GM06990 (cell line): Measurements from ENCODE around the gene QPRT.
"Not testable (repeated sequence)": the region's sequence is repeated elsewhere in the genome, so short reads cannot be mapped to it uniquely, and the experiment has no call there.

Source experiments
- DNase-seq: peaks from one replicate; pipeline ENCODE4 v3.0.0-alpha.2; 2011; ENCODE audit not compliant: insufficient read length; ENCODE audit errors: extremely low read depth
- H3K27me3 ChIP-seq: replicated peaks from 2 replicates; pipeline ENCODE4 v1.6.0; 2011; ENCODE audit warnings: low read length; ENCODE audit not compliant: control insufficient read depth, insufficient read depth
- H3K36me3 ChIP-seq: 2 replicates; pipeline ENCODE4 v1.5.1; 2011; ENCODE audit warnings: low read length; ENCODE audit not compliant: control insufficient read depth, insufficient read depth
- H3K4me3 ChIP-seq: replicated peaks from 2 replicates; pipeline ENCODE4 v1.5.1; 2011; ENCODE audit warnings: low read depth, mild to moderate bottlenecking, control low read depth, low read length
- TF ChIP-seq, protein P1 (sequence below): IDR thresholded peaks from 2 replicates; pipeline ENCODE4 v1.5.1; 2011; ENCODE audit warnings: low read length, control low read depth, mild to moderate bottlenecking, inconsistent platforms; ENCODE audit not compliant: insufficient read depth, poor library complexity, severe bottlenecking

Gene QPRT

DNA sequence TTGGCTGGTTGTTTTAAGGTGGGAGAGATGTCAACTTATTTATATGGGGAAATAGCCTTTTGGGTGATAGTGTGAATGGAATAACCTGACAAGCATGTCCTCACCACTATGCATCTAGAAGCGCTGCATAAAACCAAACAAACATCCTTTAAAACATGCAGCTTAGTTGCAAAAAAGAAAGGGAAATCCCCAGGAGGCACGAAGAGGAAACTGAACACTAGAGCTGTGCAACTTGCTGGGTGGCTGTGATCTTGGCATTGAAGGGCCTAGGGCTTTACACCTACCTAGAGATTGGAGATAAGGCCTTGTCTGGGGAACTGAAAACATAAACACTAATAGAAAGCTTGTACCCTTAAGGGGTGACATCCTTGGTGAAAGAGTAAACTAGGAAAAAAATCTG lies 59.5 kb downstream of the QPRT start:
- Histone ChIP-seq H3K4me3 (no peak overlapping the region), H3K27me3 (no peaks in the 10 kb centered on the region), H3K36me3 (peaks cover 2% of the 10 kb centered on the region)
- TF ChIP-seq, protein P1, sequence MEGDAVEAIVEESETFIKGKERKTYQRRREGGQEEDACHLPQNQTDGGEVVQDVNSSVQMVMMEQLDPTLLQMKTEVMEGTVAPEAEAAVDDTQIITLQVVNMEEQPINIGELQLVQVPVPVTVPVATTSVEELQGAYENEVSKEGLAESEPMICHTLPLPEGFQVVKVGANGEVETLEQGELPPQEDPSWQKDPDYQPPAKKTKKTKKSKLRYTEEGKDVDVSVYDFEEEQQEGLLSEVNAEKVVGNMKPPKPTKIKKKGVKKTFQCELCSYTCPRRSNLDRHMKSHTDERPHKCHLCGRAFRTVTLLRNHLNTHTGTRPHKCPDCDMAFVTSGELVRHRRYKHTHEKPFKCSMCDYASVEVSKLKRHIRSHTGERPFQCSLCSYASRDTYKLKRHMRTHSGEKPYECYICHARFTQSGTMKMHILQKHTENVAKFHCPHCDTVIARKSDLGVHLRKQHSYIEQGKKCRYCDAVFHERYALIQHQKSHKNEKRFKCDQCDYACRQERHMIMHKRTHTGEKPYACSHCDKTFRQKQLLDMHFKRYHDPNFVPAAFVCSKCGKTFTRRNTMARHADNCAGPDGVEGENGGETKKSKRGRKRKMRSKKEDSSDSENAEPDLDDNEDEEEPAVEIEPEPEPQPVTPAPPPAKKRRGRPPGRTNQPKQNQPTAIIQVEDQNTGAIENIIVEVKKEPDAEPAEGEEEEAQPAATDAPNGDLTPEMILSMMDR, result no peak
- DNase-seq, result no peak

DNA sequence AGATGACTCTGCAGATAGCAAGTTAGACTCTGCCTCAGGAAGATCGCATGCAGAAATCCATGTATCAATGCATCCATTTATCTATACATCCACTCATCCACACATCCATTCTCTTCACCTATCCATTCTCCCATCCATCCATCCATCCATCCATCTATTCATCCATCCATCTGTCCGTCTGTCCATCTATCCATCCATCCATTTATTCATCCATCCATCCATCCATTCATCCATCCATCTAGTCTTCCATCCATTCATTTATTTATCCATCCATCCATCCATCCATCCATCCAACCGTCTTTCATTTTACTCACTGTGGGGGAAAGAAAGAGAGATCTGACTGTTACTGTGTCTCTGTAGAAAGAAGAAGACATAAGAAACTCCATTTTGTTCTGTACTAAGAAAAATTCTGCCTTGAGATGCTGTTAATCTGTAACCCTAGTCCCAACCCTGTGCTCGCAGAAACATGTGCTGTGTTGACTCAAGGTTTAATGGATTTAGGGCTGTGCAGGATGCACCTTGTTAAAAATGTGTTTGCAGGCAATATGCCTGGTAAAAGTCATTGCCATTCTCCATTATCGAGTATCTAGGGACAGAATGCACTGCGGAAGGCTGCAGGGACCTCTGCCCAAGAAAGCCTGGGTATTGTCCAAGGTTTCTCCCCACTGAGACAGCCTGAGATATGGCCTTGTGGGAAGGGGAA lies 61.1 kb downstream of the QPRT start:
- not testable (repeated sequence) for H3K4me3 ChIP-seq, H3K27me3 ChIP-seq, DNase-seq, H3K36me3 ChIP-seq

DNA sequence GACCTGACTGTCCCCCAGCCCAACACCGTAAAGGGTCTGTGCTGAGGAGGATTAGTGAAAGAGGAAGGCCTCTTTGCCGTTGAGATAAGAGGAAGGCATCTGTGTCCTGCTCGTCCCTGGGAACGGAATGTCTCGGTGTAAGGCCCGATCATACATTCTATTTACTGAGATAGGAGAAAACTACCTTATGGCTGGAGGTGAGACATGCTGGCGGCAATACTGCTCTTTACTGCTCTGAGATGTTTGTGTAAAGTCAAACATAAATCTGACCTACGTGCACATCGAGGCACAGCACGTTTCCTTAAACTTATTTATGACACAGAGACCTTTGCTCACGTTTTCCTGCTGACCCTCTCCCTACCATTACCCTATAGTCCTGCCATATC lies 61.6 kb downstream of the QPRT start:
- not testable (repeated sequence) for H3K27me3 ChIP-seq, DNase-seq, H3K36me3 ChIP-seq, H3K4me3 ChIP-seq

DNA sequence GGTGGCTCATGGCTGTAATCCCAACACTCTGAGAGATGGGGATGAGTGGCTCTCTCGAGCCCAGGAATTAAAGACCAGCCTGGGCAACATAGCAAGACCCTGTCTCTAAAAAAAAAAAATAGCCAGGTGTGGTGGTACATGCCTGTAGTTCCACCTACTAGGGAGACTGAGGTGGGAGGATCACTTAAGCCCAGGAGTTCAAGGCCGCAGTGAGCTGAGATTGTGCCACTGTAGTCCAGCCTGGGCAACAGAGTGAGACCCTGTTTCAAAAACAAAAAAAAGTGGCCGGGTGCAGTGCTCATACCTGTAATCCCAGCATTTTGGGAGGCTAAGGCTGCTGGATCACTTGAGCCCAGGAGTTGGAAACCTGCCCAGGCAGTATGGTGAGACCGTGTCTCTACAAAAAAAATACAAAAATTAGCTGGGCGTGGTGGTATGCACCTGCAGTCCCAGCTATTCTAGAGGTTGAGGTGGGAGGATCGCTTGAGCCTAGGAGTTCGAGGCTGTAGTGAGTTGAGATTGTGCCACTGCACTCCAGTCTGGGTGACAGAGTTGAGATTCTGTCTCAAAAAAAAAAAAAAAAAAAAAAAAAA lies 63.8 kb downstream of the QPRT start:
- DNase-seq, result no peak
- TF ChIP-seq, protein P1, result no peak
- peaks cover 2% of the 10 kb centered on the region for H3K36me3 ChIP-seq
- no peaks in the 10 kb centered on the region for H3K27me3 ChIP-seq
- no peak overlapping the region for H3K4me3 ChIP-seq

DNA sequence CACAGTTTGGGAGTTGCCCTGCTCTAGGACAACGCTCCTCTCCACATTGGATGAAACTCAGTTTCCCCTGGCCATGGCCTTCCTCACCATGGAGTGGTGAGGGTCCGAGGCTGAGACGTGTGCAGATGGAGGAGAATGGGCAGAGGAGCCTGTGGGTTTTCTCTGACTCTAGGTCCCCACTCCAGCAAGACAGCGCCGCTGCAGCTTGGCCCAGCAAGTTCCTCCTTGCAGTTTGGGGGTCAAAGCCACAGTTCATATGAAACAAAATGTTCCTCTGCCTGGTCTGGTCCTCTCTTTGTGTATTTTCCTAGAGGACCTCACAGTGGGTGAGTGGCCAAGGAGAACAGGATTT lies 64.5 kb downstream of the QPRT start:
- DNase-seq, result no peak
- H3K4me3 ChIP-seq, result no peak overlapping the region
- TF ChIP-seq, protein P1, result no peak
- peaks cover 2% of the 10 kb centered on the region for H3K36me3 ChIP-seq
- H3K27me3 ChIP-seq, result no peaks in the 10 kb centered on the region

DNA sequence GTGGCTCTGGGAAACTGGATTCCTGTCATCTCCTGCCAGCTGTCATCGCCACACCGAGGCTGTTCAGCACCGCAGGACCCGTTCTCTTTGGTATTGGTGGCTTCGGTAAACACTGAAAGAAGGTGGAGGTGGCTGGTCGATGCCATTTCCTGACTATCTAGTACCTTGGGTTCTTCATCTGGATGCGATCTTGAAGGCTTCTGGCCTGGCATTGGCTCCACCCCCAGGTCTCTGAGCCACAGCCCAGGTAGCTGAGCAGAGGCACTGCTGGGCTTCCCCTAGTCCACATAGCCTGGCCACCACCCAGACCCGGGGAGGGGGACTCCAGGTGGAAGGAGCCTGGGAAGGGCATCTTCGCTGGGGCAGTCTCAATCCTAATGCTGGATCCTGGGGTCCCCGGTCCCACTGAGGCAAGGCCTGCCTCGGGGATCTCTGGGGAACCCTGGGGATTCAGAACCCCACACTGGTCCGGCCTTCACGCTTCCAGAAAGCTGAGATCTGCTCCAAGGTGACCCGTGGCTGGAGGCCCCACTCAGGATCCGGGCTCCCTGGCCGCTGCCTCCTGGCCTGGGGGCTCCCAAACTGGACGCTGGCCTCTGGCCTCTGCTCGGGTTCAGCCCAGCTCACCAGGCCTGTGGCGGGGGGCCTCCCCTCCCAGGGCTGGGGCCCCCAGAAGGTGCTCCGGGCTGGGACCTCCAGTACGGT lies 65.0 kb downstream of the QPRT start:
- Histone ChIP-seq H3K4me3 (no peak overlapping the region), H3K36me3 (peaks cover 2% of the 10 kb centered on the region), H3K27me3 (no peaks in the 10 kb centered on the region)
- no peak for DNase-seq
- TF ChIP-seq, protein P1, result no peak
